GM18867 (cell line): ENCODE data around the gene VPS26B.
"Not testable (repeated sequence)": the region's sequence is repeated elsewhere in the genome, so short reads cannot be mapped to it uniquely, and the experiment has no call there.

Experiments used
- ATAC-seq: cut with Tn5 transposase; IDR thresholded peaks from one replicate; pipeline ENCODE4 v1.9.1; 2021; ENCODE audit warnings: mild to moderate bottlenecking, moderate library complexity; ENCODE audit not compliant: unreplicated experiment

Gene VPS26B

GRCh38 chr11:134223836-134224709 is at the start of gene VPS26B, which contains the start of gene NCAPD3:
TSS of gene VPS26B (plus strand) at chr11:134224671. CDS start at chr11:134225123, 452 bp downstream.
TSS of gene NCAPD3 (minus strand) at chr11:134223967. CDS start at chr11:134223926, 41 bp downstream.
- ATAC-seq, result peak; percentile 79

GRCh38 chr11:134176284-134176683 is 48.2 kb upstream of the VPS26B start:
- ATAC-seq, result no peak

- no peak for ATAC-seq
Observed at GRCh38 chr11:134178032-134178674, 46.3 kb upstream of the VPS26B start.

- no peak for ATAC-seq
Observed at GRCh38 chr11:134181707-134182106, 42.8 kb upstream of the VPS26B start.

GRCh38 chr11:134188092-134188491 is 36.4 kb upstream of the VPS26B start:
- ATAC-seq, result not testable (repeated sequence)

- ATAC-seq, result no peak
Observed at GRCh38 chr11:134196756-134197155, 27.7 kb upstream of the VPS26B start.

- no peak for ATAC-seq
Observed at GRCh38 chr11:134199531-134199930, 24.9 kb upstream of the VPS26B start.

- no peak for ATAC-seq
Observed at GRCh38 chr11:134200688-134201087, 23.8 kb upstream of the VPS26B start.

GRCh38 chr11:134202661-134203060 is 21.8 kb upstream of the VPS26B start:
- no peak for ATAC-seq

- ATAC-seq, result no peak
Observed at GRCh38 chr11:134205729-134206128, 18.7 kb upstream of the VPS26B start.

GRCh38 chr11:134206185-134206584 is 18.3 kb upstream of the VPS26B start:
- ATAC-seq, result no peak

- ATAC-seq, result no peak
Observed at GRCh38 chr11:134207538-134208239, 16.8 kb upstream of the VPS26B start.

- ATAC-seq, result no peak
Observed at GRCh38 chr11:134215836-134216235, 8.6 kb upstream of the VPS26B start.

- no peak for ATAC-seq
Observed at GRCh38 chr11:134216816-134217215, 7.7 kb upstream of the VPS26B start.

GRCh38 chr11:134223121-134223520 is 1.4 kb upstream of the VPS26B start:
- ATAC-seq, result no peak

GRCh38 chr11:134224710-134225664 is 516 bp downstream of the VPS26B start:
- ATAC-seq, result peak; percentile 25

- no peak for ATAC-seq
Observed at GRCh38 chr11:134226806-134227325, 2.4 kb downstream of the VPS26B start.

- peak; percentile 63 for ATAC-seq
Observed at GRCh38 chr11:134228625-134229024, 4.2 kb downstream of the VPS26B start.

GRCh38 chr11:134229126-134229790 is 4.8 kb downstream of the VPS26B start:
- no peak for ATAC-seq
